DMS79 treated with DMSO at 0.1 percent for 48 hours (cell line): ENCODE results near the gene ACAP2.
"Not testable (repeated sequence)": the region's sequence is repeated elsewhere in the genome, so short reads cannot be mapped to it uniquely, and the experiment has no call there.

Source experiments
- DNase-seq: peaks from one replicate; lab custom pipeline; 2025; lab: John Stamatoyannopoulos, UW

The ACAP2 gene

GRCh38 chr3:195442573-195443390 is at the start of gene ACAP2:
TSS of gene ACAP2 (minus strand) at chr3:195443020. CDS start at chr3:195442847, 173 bp downstream.
- DNase-seq: peak; percentile 100

GRCh38 chr3:195475614-195476013 is 32.8 kb upstream of the ACAP2 start:
- DNase-seq: no peak

GRCh38 chr3:195475116-195475515 is 32.3 kb upstream of the ACAP2 start:
- not testable (repeated sequence) for DNase-seq

- DNase-seq: no peak
Measured at GRCh38 chr3:195468841-195469240, 26.0 kb upstream of the ACAP2 start.

GRCh38 chr3:195468391-195468776 is 25.6 kb upstream of the ACAP2 start:
- DNase-seq: no peak

- no peak for DNase-seq
Measured at GRCh38 chr3:195467641-195468390, 25.0 kb upstream of the ACAP2 start.

GRCh38 chr3:195466251-195466650 is 23.4 kb upstream of the ACAP2 start:
- DNase-seq: no peak

- DNase-seq: not testable (repeated sequence)
Measured at GRCh38 chr3:195462922-195463321, 20.1 kb upstream of the ACAP2 start.

GRCh38 chr3:195462308-195462610 is 19.4 kb upstream of the ACAP2 start:
- no peak for DNase-seq

- DNase-seq: no peak
Measured at GRCh38 chr3:195461594-195462307, 18.9 kb upstream of the ACAP2 start.

GRCh38 chr3:195460091-195460713 is 17.4 kb upstream of the ACAP2 start:
- DNase-seq: no peak

GRCh38 chr3:195458316-195458717 is 15.5 kb upstream of the ACAP2 start:
- no peak for DNase-seq

GRCh38 chr3:195455789-195456188 is 13.0 kb upstream of the ACAP2 start:
- DNase-seq: no peak

- no peak for DNase-seq
Measured at GRCh38 chr3:195453236-195453635, 10.4 kb upstream of the ACAP2 start.

- DNase-seq: peak; percentile 100
Measured at GRCh38 chr3:195451373-195452015, 8.7 kb upstream of the ACAP2 start.

- DNase-seq: peak; percentile 93
Measured at GRCh38 chr3:195450731-195451229, 8.0 kb upstream of the ACAP2 start.

- DNase-seq: no peak
Measured at GRCh38 chr3:195448205-195448875, 5.5 kb upstream of the ACAP2 start.

- no peak for DNase-seq
Measured at GRCh38 chr3:195447201-195447600, 4.4 kb upstream of the ACAP2 start.

GRCh38 chr3:195446359-195446758 is 3.5 kb upstream of the ACAP2 start:
- DNase-seq: no peak

GRCh38 chr3:195445885-195446284 is 3.1 kb upstream of the ACAP2 start:
- no peak for DNase-seq

- DNase-seq: peak; percentile 92
Measured at GRCh38 chr3:195443391-195443989, 670 bp upstream of the ACAP2 start.
